Breast epithelium (tissue), 3 donors: ENCODE results near the gene TMEM45B.
"Not testable (repeated sequence)": the region's sequence is repeated elsewhere in the genome, so short reads cannot be mapped to it uniquely, and the experiment has no call there.

ENCODE experiments used
- CTCF ChIP-seq, 3 donors: fragments of 450-650 bp; IDR thresholded peaks; one replicate each; pipeline ENCODE4 v1.5.1; 2016 to 2017; ENCODE audit warnings: antibody characterized with exemption in 3 of 3, mild to moderate bottlenecking in 3 of 3, moderate library complexity in 3 of 3
- POLR2A ChIP-seq: fragments of 450-650 bp; IDR thresholded peaks from one replicate; pipeline ENCODE4 v1.6.1; 2016; ENCODE audit warnings: antibody characterized with exemption, mild to moderate bottlenecking, moderate library complexity
- POLR2AphosphoS5 ChIP-seq, 3 donors: sonication (generic); formaldehyde crosslinking; IDR thresholded peaks; one replicate each; pipeline ENCODE4 v1.6.1; 2017; ENCODE audit warnings: antibody characterized with exemption in 3 of 3

- TF ChIP-seq CTCF (IDR thresholded peaks at IDR 0.05); POLR2AphosphoS5 (IDR thresholded peaks at IDR 0.05); POLR2A: not testable (repeated sequence)
These were observed 15.5 kb upstream of the TMEM45B start for GRCh38 chr11:129800162-129800561.
